ENCODE results near the gene LCN15. TPM values are rescaled to one million over a fixed set of nuclear protein-coding genes. Genes with fewer than 3 reads are reported as not detected.
"Not testable (repeated sequence)": the region's sequence is repeated elsewhere in the genome, so short reads cannot be mapped to it uniquely, and the experiment has no call there.

The LCN15 gene
- total and polyA plus RNA-seq, 7 donors: 0.70 to 9.0 (median 6.6) TPM; not detected in 4

- no peak overlapping the region for H3K27ac ChIP-seq
- TF ChIP-seq POLR2A (IDR thresholded peaks at IDR 0.05) (no peak), CTCF (IDR thresholded peaks at IDR 0.05) (no peak), POLR2AphosphoS5 (IDR thresholded peaks at IDR 0.05) (no peak), EP300 (IDR thresholded peaks at IDR 0.05) (no peak)
- H3K9me3 ChIP-seq: no peaks in the 10 kb centered on the region
- DNase-seq: no peak
- peaks cover 0 to 43% (median 36%) of the 10 kb centered on the region in 4 donors for H3K4me1 ChIP-seq
- intact Hi-C loops (cut with DNase I): no loop called here
- 90 to 92% methylated on average over 22 of the region's 22 CpGs for WGBS, 2 donors
- no peak overlapping the region for H3K4me3 ChIP-seq
- H3K27me3 ChIP-seq: peaks cover 28 to 38% (median 38%) of the 10 kb centered on the region in 3 donors
- H3K36me3 ChIP-seq: no peaks in the 10 kb centered on the region
These were observed 39.5 kb upstream of the LCN15 start for GRCh38 chr9:136803551-136804508.

GRCh38 chr9:136803009-136803550 lies 38.8 kb upstream of the LCN15 start:
- intact Hi-C loops (cut with DNase I); H3K4me3 ChIP-seq; H3K36me3 ChIP-seq; H3K27ac ChIP-seq; H3K9me3 ChIP-seq; DNase-seq: not testable (repeated sequence)
- H3K27me3 ChIP-seq: peaks cover 35 to 45% (median 45%) of the 10 kb centered on the region in 3 donors
- H3K4me1 ChIP-seq: peaks cover 0 to 37% (median 32%) of the 10 kb centered on the region in 4 donors
- WGBS, 2 donors: 95 to 97% methylated on average over 8 of the region's 9 CpGs

GRCh38 chr9:136802321-136802720 lies 38.0 kb upstream of the LCN15 start:
- peaks cover 0 to 36% (median 32%) of the 10 kb centered on the region in 4 donors for H3K4me1 ChIP-seq

GRCh38 chr9:136799854-136800657 lies 35.7 kb upstream of the LCN15 start:
- Histone ChIP-seq H3K4me1 (peaks cover 0 to 22% (median 18%) of the 10 kb centered on the region in 4 donors), H3K4me3 (peak overlapping the region in 3 of 4 donors; percentile 12 to 36 (median 33)), H3K9me3 (no peaks in the 10 kb centered on the region), H3K27ac (no peak overlapping the region), H3K27me3 (peaks cover 40 to 70% (median 56%) of the 10 kb centered on the region in 3 donors), H3K36me3 (no peaks in the 10 kb centered on the region)
- peak; percentile 86 for DNase-seq
- TF ChIP-seq POLR2A (IDR thresholded peaks at IDR 0.05) (peak in 1 of 2 donors; percentile 37), EP300 (IDR thresholded peaks at IDR 0.05) (no peak), CTCF (IDR thresholded peaks at IDR 0.05) (no peak), POLR2AphosphoS5 (IDR thresholded peaks at IDR 0.05) (peak in 1 of 4 donors; percentile 43)
- intact Hi-C loops (cut with DNase I): no loop called here
- 1% methylated on average over 63 of the region's 63 CpGs for WGBS, 2 donors

More at GRCh38 chr9:136802321-136802720, 38.0 kb upstream of the LCN15 start:
- Histone ChIP-seq H3K27ac (no peak overlapping the region), H3K27me3 (peaks cover 40 to 53% (median 52%) of the 10 kb centered on the region in 3 donors), H3K4me3 (no peak overlapping the region), H3K36me3 (no peaks in the 10 kb centered on the region), H3K9me3 (no peaks in the 10 kb centered on the region)
- DNase-seq: no peak
- WGBS, 2 donors: 82 to 83% methylated on average over 6 of the region's 6 CpGs
- intact Hi-C loops (cut with DNase I): no loop called here
- TF ChIP-seq POLR2AphosphoS5 (IDR thresholded peaks at IDR 0.05) (no peak), POLR2A (IDR thresholded peaks at IDR 0.05) (no peak), CTCF (IDR thresholded peaks at IDR 0.05) (no peak), EP300 (IDR thresholded peaks at IDR 0.05) (no peak)

Measured in sigmoid colon (tissue), 7 donors.